GM12878 (cell line): ENCODE results near the gene HOOK2. TPM values are rescaled to one million over a fixed set of nuclear protein-coding genes. Genes with fewer than 3 reads are reported as not detected.

Experiments
- ATAC-seq: fragments of 200-7000 bp; cut with Tn5 transposase; 3 replicates; pipeline ENCODE4 v1.9.1; 2020; ENCODE audit warnings: mild to moderate bottlenecking, moderate library complexity
- BruUV-seq: library from RNA; stranded (reverse); fragments of 400-500 nt; replicated peaks from 2 replicates; lab custom pipeline; 2021; lab: Mats Ljungman, UMichigan
- CTCF ChIA-PET: fragments of 300-600 bp; sonication (Branson Sonifier 250); formaldehyde crosslinking; extraction: SDS; loops from one replicate; lab custom pipeline; 2021; ENCODE audit warnings: inconsistent platforms; lab: Yijun Ruan, JAX
- POLR2A ChIA-PET: fragments of 350-600 bp; formaldehyde crosslinking; extraction: SDS; loops from one replicate; lab custom pipeline; 2021; ENCODE audit warnings: inconsistent platforms; lab: Charles Lee
- RAD21 ChIA-PET: fragments of 300-600 bp; sonication (Branson Sonifier 250); formaldehyde crosslinking; loops from one replicate; lab custom pipeline; 2023; ENCODE audit warnings: antibody characterized with exemption; ENCODE audit not compliant: unreplicated experiment; lab: Charles Lee
- SMC1A ChIA-PET: fragments of 300-600 bp; sonication (Branson Sonifier 250); formaldehyde crosslinking; loops from one replicate; lab custom pipeline; 2023; ENCODE audit not compliant: unreplicated experiment, uncharacterized antibody; lab: Charles Lee
- DNase-seq: peaks from one replicate; pipeline ENCODE4 v3.0.0-alpha.2; 2011; ENCODE audit warnings: low read depth, low spot score
- FAIRE-seq: peaks from 3 replicates; lab custom pipeline; 2011; peaks lifted over from hg19 to GRCh38; lab: Jason Lieb, UNC
- H2AFZ ChIP-seq: 2 replicates; pipeline ENCODE4 v1.6.0; 2011; ENCODE audit warnings: low read depth, low read length, control low read depth; ENCODE audit not compliant: control insufficient read depth
- H3K27ac ChIP-seq: 2 replicates; pipeline ENCODE4 v1.5.1; 2011; ENCODE audit warnings: control low read depth; ENCODE audit not compliant: control insufficient read depth, insufficient read depth
- H3K27me3 ChIP-seq, 2 experiments: replicated peaks in 1 of 2; 2 replicates each; pipeline versions ENCODE4 v1.6.0 to v1.6.1; 2011; ENCODE audit warnings: low read length in 1 of 2; ENCODE audit not compliant: control insufficient read depth in 2 of 2, insufficient read depth in 2 of 2
- H3K36me3 ChIP-seq, 2 experiments: 2 replicates each; pipeline ENCODE4 v1.5.1; 2011; ENCODE audit warnings: low read length in 1 of 2; ENCODE audit not compliant: control insufficient read depth in 2 of 2, insufficient read depth in 2 of 2
- H3K4me1 ChIP-seq: 2 replicates; pipeline ENCODE4 v1.6.1; 2011; ENCODE audit warnings: mild to moderate bottlenecking, low read length, moderate library complexity, mixed read lengths; ENCODE audit not compliant: control insufficient read depth, insufficient read depth
- H3K4me2 ChIP-seq: 2 replicates; pipeline ENCODE4 v1.6.0; 2011; ENCODE audit warnings: control low read depth; ENCODE audit not compliant: control insufficient read depth, insufficient read depth
- H3K4me3 ChIP-seq: fragments of 200-600 bp; sonication (generic); 2 replicates; pipeline ENCODE4 v1.5.1; 2016
- H3K79me2 ChIP-seq: 2 replicates; pipeline ENCODE4 v1.6.0; 2011; ENCODE audit warnings: low read length; ENCODE audit not compliant: control insufficient read depth, insufficient read depth
- H3K9ac ChIP-seq: 2 replicates; pipeline ENCODE4 v1.8.0; 2011; ENCODE audit warnings: low read length, control low read depth, mixed read lengths; ENCODE audit not compliant: control insufficient read depth, insufficient read depth
- H3K9me3 ChIP-seq: replicated peaks from 3 replicates; pipeline ENCODE4 v1.5.1; 2011; ENCODE audit warnings: mild to moderate bottlenecking, low read length; ENCODE audit not compliant: control insufficient read depth, insufficient read depth
- H4K20me1 ChIP-seq: 2 replicates; pipeline ENCODE4 v1.6.0; 2011; ENCODE audit not compliant: control insufficient read depth, insufficient read depth
- BRCA1 ChIP-seq: IDR thresholded peaks from 2 replicates; pipeline ENCODE4 v1.6.1; 2011; ENCODE audit warnings: low read depth, low read length, improper control_type of control experiment
- ELK1 ChIP-seq: IDR thresholded peaks from 2 replicates; pipeline ENCODE4 v1.6.1; 2012; ENCODE audit warnings: low read depth, low read length, improper control_type of control experiment
- HDGF ChIP-seq: fragments of 450-650 bp; IDR thresholded peaks from 2 replicates; pipeline ENCODE4 v1.6.1; 2016; ENCODE audit warnings: antibody characterized with exemption
- JUND ChIP-seq: IDR thresholded peaks from 2 replicates; pipeline ENCODE4 v1.6.1; 2012; ENCODE audit warnings: low read depth, mild to moderate bottlenecking, low read length, improper control_type of control experiment, moderate library complexity
- MLLT1 ChIP-seq: fragments of 450-650 bp; IDR thresholded peaks from 2 replicates; pipeline ENCODE4 v1.6.1; 2016; ENCODE audit warnings: mild to moderate bottlenecking
- MYC ChIP-seq: IDR thresholded peaks from 2 replicates; pipeline ENCODE4 v1.6.1; 2011; ENCODE audit warnings: mild to moderate bottlenecking, low read length, moderate library complexity, inconsistent platforms; ENCODE audit not compliant: insufficient read depth, insufficient replicate concordance, insufficient read length, severe bottlenecking
- NBN ChIP-seq: fragments of 450-650 bp; IDR thresholded peaks from 2 replicates; pipeline ENCODE4 v1.6.1; 2016
- NKRF ChIP-seq: fragments of 450-650 bp; conservative IDR thresholded peaks from 2 replicates; pipeline ENCODE4 v1.6.1; 2017; ENCODE audit warnings: mild to moderate bottlenecking, moderate library complexity
- NR2C1 ChIP-seq: fragments of 450-650 bp; IDR thresholded peaks from 2 replicates; pipeline ENCODE4 v1.6.1; 2017; ENCODE audit warnings: antibody characterized with exemption, mild to moderate bottlenecking, moderate library complexity
- POLR2AphosphoS5 ChIP-seq: IDR thresholded peaks from 2 replicates; pipeline ENCODE4 v1.6.1; 2011; ENCODE audit warnings: mild to moderate bottlenecking, low read length, inconsistent platforms
- SMARCA5 ChIP-seq: fragments of 450-650 bp; IDR thresholded peaks from 2 replicates; pipeline ENCODE4 v1.6.1; 2017; ENCODE audit warnings: mild to moderate bottlenecking
- TCF3 ChIP-seq: IDR thresholded peaks from 2 replicates; pipeline ENCODE4 v1.6.1; 2012; ENCODE audit warnings: low read depth, mild to moderate bottlenecking, low read length, borderline replicate concordance; ENCODE audit not compliant: insufficient read depth
- ZBTB4 ChIP-seq: fragments of 450-650 bp; formaldehyde crosslinking; IDR thresholded peaks from 2 replicates; pipeline ENCODE4 v1.4.0; 2022; ENCODE audit warnings: mild to moderate bottlenecking, moderate library complexity
- ZNF622 ChIP-seq: fragments of 450-650 bp; IDR thresholded peaks from 2 replicates; pipeline ENCODE4 v1.6.1; 2017; ENCODE audit warnings: mild to moderate bottlenecking, inconsistent platforms
- WGBS: methylation state at CpG from one replicate; pipeline ENCODE4 v1.1.6; 2016; ENCODE audit warnings: low lambda C conversion rate; ENCODE audit not compliant: insufficient replicate concordance, insufficient coverage; ENCODE audit errors: missing lambda C conversion rate; 5-methylcytosine and 5-hydroxymethylcytosine counted together
- in situ Hi-C: fragments of 300-500 bp; cut with MboI; formaldehyde crosslinking; loops from 9 replicates; pipeline ENCODE4 v1.14.3; 2018; ENCODE audit warnings: mixed read lengths
- intact Hi-C: fragments of 100-400 bp; cut with micrococcal nuclease; formaldehyde crosslinking; loops from one replicate; pipeline ENCODE4 v1.14.2; 2022; ENCODE audit not compliant: unreplicated experiment
- polyA plus RNA-seq, 11 experiments: library from polyadenylated mRNA; depleted of rRNA in 4 of 11; unstranded in 6 of 11; stranded (reverse) in 5 of 11; fragments of >200 nt; fragmentation: Nextera tagmentation in 4 of 11; fragmentation: Illumina TruSeq in 1 of 11; extraction: Ambion mirVana in 4 of 11; extraction: Trizol in 1 of 11; gene quantifications; 1 replicate in 1 of 11; 2 replicates in 10 of 11; pipeline versions ENCODE4 v1.2.1 to v1.2.3, GENCODE V29; 2011 to 2016; ENCODE audit warnings: inconsistent platforms in 2 of 11, missing spikeins in 2 of 11, low read depth in 1 of 11
- total RNA-seq, 4 experiments: library from RNA; depleted of rRNA in 3 of 4; stranded (reverse); fragments of >200 nt in 3 of 4; fragmentation: Illumina TruSeq in 1 of 4; extraction: Trizol in 1 of 4; gene quantifications; 2 replicates each; pipeline versions ENCODE4 v1.2.1 to v1.2.3, GENCODE V29; 2013 to 2021

Gene HOOK2
- total and polyA plus RNA-seq, 10 of the 15 experiments (the other 5 are each of a cell fraction or from before 2014, with no cell fraction given) = 1.5 to 9.6 (median 6.2) TPM

GRCh38 chr19:12789098-12789903 is 13.9 kb upstream of the HOOK2 start:
- H4K20me1 ChIP-seq = no peaks in the 10 kb centered on the region
- H3K4me3 ChIP-seq = peak overlapping the region; percentile 90
- H3K27ac ChIP-seq = peak overlapping the region; percentile 99
- H3K4me2 ChIP-seq = peak overlapping the region; percentile 97
- ChIA-PET SMC1A (interaction anchor here (1.4 to 4.1 kb wide), 3 partner anchors 12 to 29 kb away, joined by 3 to 28 read pairs (median 4); no protein-coding TSS in a partner anchor), POLR2A (interaction anchor here (0.6 to 3.4 kb wide), 4 partner anchors 8 to 366 kb away, joined by 3 to 66 read pairs (median 4); no protein-coding TSS in a partner anchor), RAD21 (interaction anchor here (0.6 to 4.5 kb wide), 4 partner anchors 11 to 101 kb away, joined by 3 to 49 read pairs (median 4); no protein-coding TSS in a partner anchor), CTCF (interaction anchor here (1.4 to 4.2 kb wide), 3 partner anchors 7 to 24 kb away, joined by 8 to 44 read pairs (median 22); no protein-coding TSS in a partner anchor)
- peak overlapping the region; percentile 97 for H3K9ac ChIP-seq
- under 1% methylated on average over 45 of the region's 46 CpGs for WGBS
- peaks cover 42% of the 10 kb centered on the region for H3K79me2 ChIP-seq
- H2AFZ ChIP-seq = no peak overlapping the region; the same call in none of the 2 replicates
- FAIRE-seq (no peak), DNase-seq (no peak), ATAC-seq (no peak)
- H3K4me1 ChIP-seq = peaks cover 55% of the 10 kb centered on the region
- BruUV-seq = no TSS peak
- no peaks in the 10 kb centered on the region for H3K27me3 ChIP-seq
- intact Hi-C loops = loop anchor here (5.0 to 10.0 kb wide), 2 partner anchors 148 to 1694 kb away; partner anchors contain the start of gene CALR
- no peaks in the 10 kb centered on the region; the same call in 2 of the 3 replicates for H3K9me3 ChIP-seq
- no peaks in the 10 kb centered on the region for H3K36me3 ChIP-seq
- in situ Hi-C loops = no loop called here
- TF ChIP-seq MLLT1 = peak; percentile 96
- TF ChIP-seq BRCA1 = no peak
- 0 out of 2 replicates have a peak, but pooled peaks have one; percentile 30 for TF ChIP-seq ELK1
- 0 out of 2 replicates have a peak, but pooled peaks have one; percentile 8 for TF ChIP-seq TCF3
- TF ChIP-seq POLR2AphosphoS5 = peak; percentile 28
- peak; percentile 37; the same call in 1 of the 2 replicates for TF ChIP-seq NKRF
- TF ChIP-seq NR2C1 = 0 out of 2 replicates have a peak, but pooled peaks have one; percentile 12
- TF ChIP-seq JUND = no peak
- TF ChIP-seq NBN = peak; percentile 90; the same call in 1 of the 2 replicates
- no peak for TF ChIP-seq MYC
- TF ChIP-seq SMARCA5 = peak; percentile 88
- no peak for TF ChIP-seq ZNF622
- no peak; the same call in 1 of the 2 replicates for TF ChIP-seq HDGF
- TF ChIP-seq ZBTB4 (CRISPR knock-in tag) = 0 out of 2 replicates have a peak, but pooled peaks have one; percentile 9
